Esophagus muscularis mucosa (tissue), 4 donors: Measurements from ENCODE around the gene CSMD2. TPM values are rescaled to one million over a fixed set of nuclear protein-coding genes. Genes with fewer than 3 reads are reported as not detected.
"Not testable (repeated sequence)": the region's sequence is repeated elsewhere in the genome, so short reads cannot be mapped to it uniquely, and the experiment has no call there.

Experiments
- DNase-seq: peaks from one replicate; pipeline ENCODE4 v3.0.0-alpha.2; 2017; ENCODE audit errors: extremely low spot score
- H3K27ac ChIP-seq, 4 donors: fragments of 200-600 bp; sonication (generic); replicated peaks in 1 of 4; 1 replicate in 3 of 4; 2 replicates in 1 of 4; pipeline ENCODE4 v1.5.1; 2016 to 2019; ENCODE audit warnings: mild to moderate bottlenecking in 1 of 4
- H3K27me3 ChIP-seq, 4 donors: fragments of 200-600 bp; sonication (generic); one replicate each; pipeline versions ENCODE4 v1.5.1 to v1.6.0; 2016 to 2019
- H3K36me3 ChIP-seq, 4 donors: fragments of 200-600 bp; sonication (generic); one replicate each; pipeline ENCODE4 v1.5.1; 2016 to 2019
- H3K4me1 ChIP-seq, 4 donors: fragments of 200-600 bp; sonication (generic); one replicate each; pipeline ENCODE4 v1.5.1; 2016 to 2019
- H3K4me3 ChIP-seq, 4 donors: fragments of 200-600 bp; sonication (generic); 1 replicate in 2 of 4; 2 replicates in 2 of 4; pipeline ENCODE4 v1.5.1; 2016 to 2019; ENCODE audit warnings: mild to moderate bottlenecking in 4 of 4, moderate library complexity in 1 of 4
- H3K9me3 ChIP-seq, 4 donors: fragments of 200-600 bp; sonication (generic); 1 replicate in 3 of 4; 2 replicates in 1 of 4; pipeline ENCODE4 v1.5.1; 2016 to 2019
- EP300 ChIP-seq: sonication (generic); formaldehyde crosslinking; IDR thresholded peaks from one replicate; pipeline ENCODE4 v1.6.1; 2017; ENCODE audit warnings: antibody characterized with exemption
- POLR2A ChIP-seq: fragments of 450-650 bp; IDR thresholded peaks from one replicate; pipeline ENCODE4 v1.6.1; 2017; ENCODE audit warnings: antibody characterized with exemption, moderate library complexity, mild to moderate bottlenecking, low read depth
- POLR2AphosphoS5 ChIP-seq, 2 donors: sonication (generic); formaldehyde crosslinking; IDR thresholded peaks; one replicate each; pipeline ENCODE4 v1.6.1; 2017; ENCODE audit warnings: antibody characterized with exemption in 2 of 2
- WGBS: methylation state at CpG from one replicate; pipeline ENCODE4 v1.1.5; 2018; 5-methylcytosine and 5-hydroxymethylcytosine counted together
- intact Hi-C: fragments of 100-400 bp; cut with DNase I; formaldehyde crosslinking; loops from one replicate; pipeline ENCODE4 v1.15.1; 2023
- total RNA-seq, 4 donors: library from RNA; depleted of rRNA; stranded (reverse); fragments of >200 nt; gene quantifications; one replicate each; pipeline versions ENCODE4 v1.1.0 to v1.2.1, GENCODE V29; 2016
- TF ChIP-seq, protein P1 (sequence below), 3 experiments: fragments of 200-600 bp in 2 of 3; fragments of 450-650 bp in 1 of 3; sonication (generic) in 2 of 3; IDR thresholded peaks; one replicate each; pipeline ENCODE4 v1.5.1; 2017 to 2019; ENCODE audit warnings: antibody characterized with exemption in 3 of 3, mild to moderate bottlenecking in 2 of 3, moderate library complexity in 1 of 3

Gene CSMD2
- total RNA-seq, 4 donors from 2014 or later, result 0.26 to 0.75 (median 0.37) TPM

DNA sequence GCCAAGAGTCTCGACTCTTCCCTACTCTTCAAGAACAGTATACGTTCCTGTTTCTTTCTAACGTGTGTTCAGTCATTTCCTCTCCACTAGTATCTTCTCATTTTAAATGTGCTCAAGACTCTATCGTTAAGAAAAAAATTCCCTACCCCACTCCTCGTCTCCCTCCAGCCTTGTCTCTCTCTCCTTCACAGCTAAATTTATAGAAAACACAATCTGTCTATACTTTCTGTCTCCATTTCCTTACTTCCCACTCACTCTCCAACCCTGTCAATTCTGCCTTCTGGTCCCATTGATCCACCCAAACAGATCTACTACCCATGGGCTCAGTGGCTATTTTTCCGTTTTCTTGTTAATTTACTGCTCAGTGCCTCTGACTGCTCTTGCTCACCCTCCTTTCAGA, 75.3 kb downstream of the CSMD2 start:
- WGBS, result 79% methylated on average over 6 of the region's 6 CpGs
- intact Hi-C loops, result no loop called here
- Histone ChIP-seq H3K27me3 (no peaks in the 10 kb centered on the region), H3K4me1 (no peaks in the 10 kb centered on the region), H3K27ac (no peak overlapping the region), H3K4me3 (no peak overlapping the region), H3K9me3 (no peaks in the 10 kb centered on the region), H3K36me3 (no peaks in the 10 kb centered on the region)
- TF ChIP-seq EP300 (no peak), POLR2A (no peak)
- TF ChIP-seq, protein P1, sequence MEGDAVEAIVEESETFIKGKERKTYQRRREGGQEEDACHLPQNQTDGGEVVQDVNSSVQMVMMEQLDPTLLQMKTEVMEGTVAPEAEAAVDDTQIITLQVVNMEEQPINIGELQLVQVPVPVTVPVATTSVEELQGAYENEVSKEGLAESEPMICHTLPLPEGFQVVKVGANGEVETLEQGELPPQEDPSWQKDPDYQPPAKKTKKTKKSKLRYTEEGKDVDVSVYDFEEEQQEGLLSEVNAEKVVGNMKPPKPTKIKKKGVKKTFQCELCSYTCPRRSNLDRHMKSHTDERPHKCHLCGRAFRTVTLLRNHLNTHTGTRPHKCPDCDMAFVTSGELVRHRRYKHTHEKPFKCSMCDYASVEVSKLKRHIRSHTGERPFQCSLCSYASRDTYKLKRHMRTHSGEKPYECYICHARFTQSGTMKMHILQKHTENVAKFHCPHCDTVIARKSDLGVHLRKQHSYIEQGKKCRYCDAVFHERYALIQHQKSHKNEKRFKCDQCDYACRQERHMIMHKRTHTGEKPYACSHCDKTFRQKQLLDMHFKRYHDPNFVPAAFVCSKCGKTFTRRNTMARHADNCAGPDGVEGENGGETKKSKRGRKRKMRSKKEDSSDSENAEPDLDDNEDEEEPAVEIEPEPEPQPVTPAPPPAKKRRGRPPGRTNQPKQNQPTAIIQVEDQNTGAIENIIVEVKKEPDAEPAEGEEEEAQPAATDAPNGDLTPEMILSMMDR (IDR thresholded peaks at IDR 0.05), result no peak
- peak; percentile 64 for DNase-seq

DNA sequence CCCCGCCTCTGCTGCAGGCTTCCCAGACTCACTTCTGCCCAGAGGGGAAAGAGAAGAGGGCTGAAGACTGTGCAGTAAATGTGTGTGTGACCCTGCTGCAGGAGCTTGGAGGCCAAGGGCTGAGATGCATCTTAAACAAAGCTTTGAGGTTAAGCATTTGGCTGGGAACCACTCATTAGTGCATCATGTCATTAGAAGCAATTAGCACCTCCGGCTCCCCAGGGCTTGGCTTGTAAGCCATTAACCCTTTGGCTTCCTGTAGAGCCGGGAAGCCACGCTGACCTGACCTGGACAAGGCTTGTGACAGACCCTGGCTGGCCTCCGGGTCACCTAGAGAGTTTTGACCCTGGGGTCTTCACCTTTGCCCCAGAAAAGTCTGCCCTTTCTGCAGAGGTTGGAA, 77.0 kb downstream of the CSMD2 start:
- 53% methylated on average over 4 of the region's 5 CpGs for WGBS
- H3K4me1 ChIP-seq, result no peaks in the 10 kb centered on the region
- H3K36me3 ChIP-seq, result no peaks in the 10 kb centered on the region
- DNase-seq, result peak; percentile 57
- no peaks in the 10 kb centered on the region for H3K27me3 ChIP-seq
- TF ChIP-seq POLR2AphosphoS5 (IDR thresholded peaks at IDR 0.05), result no peak
- intact Hi-C loops, result no loop called here
- no peaks in the 10 kb centered on the region for H3K9me3 ChIP-seq
- H3K4me3 ChIP-seq, result no peak overlapping the region
- no peak overlapping the region for H3K27ac ChIP-seq

DNA sequence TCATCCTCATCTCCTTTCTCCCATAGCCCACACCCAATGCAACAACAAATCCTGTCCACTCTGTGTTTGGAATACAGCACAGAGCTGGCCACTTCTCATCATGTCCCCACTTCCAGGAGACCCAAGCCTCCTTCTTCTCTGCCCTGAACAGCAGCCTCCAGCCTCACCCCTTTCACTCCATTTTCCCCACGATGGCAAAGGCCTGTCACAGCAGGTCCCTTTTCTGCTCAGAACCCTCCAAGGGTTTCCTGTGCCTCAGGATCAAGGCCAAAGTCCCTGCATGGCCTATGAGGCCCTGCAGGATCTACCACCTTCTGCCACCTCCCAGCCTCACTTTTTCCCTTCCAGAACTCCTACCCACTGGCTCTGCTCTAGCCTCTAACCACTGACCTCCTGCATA, 78.5 kb downstream of the CSMD2 start:
- Histone ChIP-seq H3K27ac (no peak overlapping the region), H3K4me1 (no peaks in the 10 kb centered on the region), H3K36me3 (no peaks in the 10 kb centered on the region), H3K27me3 (no peaks in the 10 kb centered on the region), H3K9me3 (no peaks in the 10 kb centered on the region), H3K4me3 (no peak overlapping the region)
- intact Hi-C loops, result no loop called here
- TF ChIP-seq EP300, result no peak
- TF ChIP-seq, protein P1 (IDR thresholded peaks at IDR 0.05), result no peak
- no peak for TF ChIP-seq POLR2A
- TF ChIP-seq POLR2AphosphoS5 (IDR thresholded peaks at IDR 0.05), result no peak
- 100% methylated on average over 1 of the region's 1 CpG for WGBS
- peak; percentile 64 for DNase-seq

DNA sequence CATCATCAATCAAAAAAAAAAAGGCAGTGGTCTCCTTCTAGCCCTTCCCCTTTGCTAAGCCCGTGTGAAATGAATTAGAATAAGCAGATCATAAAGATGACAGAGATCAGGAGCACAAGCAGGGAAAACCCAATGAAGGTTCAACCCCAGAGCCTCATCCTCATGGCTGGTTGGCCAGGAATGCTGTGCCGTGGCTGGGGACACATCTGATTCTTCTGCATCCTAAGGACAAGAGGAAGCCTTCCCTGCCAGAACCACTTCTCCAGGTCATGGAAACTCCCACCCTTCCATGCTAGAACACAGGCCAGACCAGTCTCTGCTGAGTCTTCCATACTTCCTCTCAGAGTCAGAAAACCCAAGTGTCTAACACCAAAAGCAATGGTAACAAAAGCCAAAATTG, 81.1 kb downstream of the CSMD2 start:
- intact Hi-C loops, result no loop called here
- no peak for DNase-seq
- Histone ChIP-seq H3K4me1 (no peaks in the 10 kb centered on the region), H3K4me3 (no peak overlapping the region), H3K36me3 (no peaks in the 10 kb centered on the region), H3K27me3 (no peaks in the 10 kb centered on the region), H3K27ac (no peak overlapping the region), H3K9me3 (peaks cover 0 to 8% (median 3%) of the 10 kb centered on the region in 4 donors)
- 69% methylated on average over 2 of the region's 2 CpGs for WGBS
- TF ChIP-seq POLR2AphosphoS5 (IDR thresholded peaks at IDR 0.05) (no peak), POLR2A (no peak)

DNA sequence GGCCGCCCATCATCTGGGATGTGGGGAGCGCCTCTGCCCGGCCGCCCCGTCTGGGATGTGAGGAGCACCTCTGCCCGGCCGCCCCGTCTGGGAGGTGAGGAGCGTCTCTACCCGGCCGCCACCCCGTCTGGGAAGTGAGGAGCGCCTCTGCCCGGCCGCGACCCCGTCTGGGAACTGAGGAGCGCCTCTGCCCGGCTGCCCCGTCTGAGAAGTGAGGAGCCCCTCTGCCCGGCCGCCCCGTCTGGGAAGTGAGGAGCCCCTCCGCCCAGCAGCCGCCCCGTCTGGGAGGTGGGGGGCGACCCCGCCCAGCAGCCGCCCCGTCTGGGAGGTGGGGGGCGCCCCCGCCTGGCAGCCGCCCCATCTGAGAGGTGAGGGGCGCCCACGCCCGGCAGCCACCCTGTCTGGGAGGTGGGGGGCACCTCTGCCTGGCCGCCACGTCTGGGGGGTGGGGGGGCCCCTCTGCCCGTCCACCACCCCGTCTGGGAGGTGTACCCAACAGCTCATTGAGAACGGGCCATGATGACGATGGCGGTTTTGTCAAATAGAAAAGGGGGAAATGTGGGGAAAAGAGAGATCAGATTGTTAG, 82.9 kb downstream of the CSMD2 start:
- WGBS, result 88% methylated on average over 26 of the region's 43 CpGs

DNA sequence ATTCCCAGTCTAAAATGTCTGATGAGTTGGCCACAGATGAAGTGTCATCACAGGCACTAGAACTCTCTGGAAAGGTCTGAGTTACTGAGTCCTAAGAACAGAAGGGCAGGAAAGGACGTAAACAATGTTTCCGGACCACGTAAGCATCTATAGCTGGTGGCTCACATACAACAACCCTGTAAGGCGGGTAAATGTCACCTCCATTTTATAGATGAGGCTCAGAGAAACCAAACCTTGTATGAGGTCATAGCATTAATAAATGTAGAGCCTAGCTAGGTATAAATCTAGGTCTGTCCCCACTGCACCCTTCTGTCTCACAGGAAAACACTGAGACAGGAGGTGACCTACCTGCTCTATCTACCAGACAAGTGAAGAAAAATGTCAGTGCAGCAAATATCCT, 86.6 kb downstream of the CSMD2 start:
- Histone ChIP-seq H3K9me3 (peaks cover 0 to 8% (median 3%) of the 10 kb centered on the region in 4 donors), H3K36me3 (no peaks in the 10 kb centered on the region), H3K27me3 (peaks cover 0 to 25% (median 0%) of the 10 kb centered on the region in 4 donors), H3K27ac (no peak overlapping the region), H3K4me3 (no peak overlapping the region), H3K4me1 (no peaks in the 10 kb centered on the region)
- DNase-seq, result no peak
- intact Hi-C loops, result no loop called here
- 90% methylated on average over 4 of the region's 4 CpGs for WGBS
- no peak for TF ChIP-seq POLR2A
- TF ChIP-seq POLR2AphosphoS5 (IDR thresholded peaks at IDR 0.05), result no peak
- TF ChIP-seq EP300, result no peak
- TF ChIP-seq, protein P1 (IDR thresholded peaks at IDR 0.05), result no peak

More for the DNA sequence above, 82.9 kb downstream of the CSMD2 start:
- DNase-seq, H3K4me1 ChIP-seq, intact Hi-C loops, H3K27ac ChIP-seq, H3K4me3 ChIP-seq, H3K9me3 ChIP-seq, H3K36me3 ChIP-seq, H3K27me3 ChIP-seq: not testable (repeated sequence)
